Measurements from ENCODE around the gene IL2RA. TPM values are rescaled to one million over a fixed set of nuclear protein-coding genes. Genes with fewer than 3 reads are reported as not detected.

Gene IL2RA
- total RNA-seq, 4 donors from 2014 or later = 0.42 to 2.2 (median 0.60) TPM; not detected in 1

DNA sequence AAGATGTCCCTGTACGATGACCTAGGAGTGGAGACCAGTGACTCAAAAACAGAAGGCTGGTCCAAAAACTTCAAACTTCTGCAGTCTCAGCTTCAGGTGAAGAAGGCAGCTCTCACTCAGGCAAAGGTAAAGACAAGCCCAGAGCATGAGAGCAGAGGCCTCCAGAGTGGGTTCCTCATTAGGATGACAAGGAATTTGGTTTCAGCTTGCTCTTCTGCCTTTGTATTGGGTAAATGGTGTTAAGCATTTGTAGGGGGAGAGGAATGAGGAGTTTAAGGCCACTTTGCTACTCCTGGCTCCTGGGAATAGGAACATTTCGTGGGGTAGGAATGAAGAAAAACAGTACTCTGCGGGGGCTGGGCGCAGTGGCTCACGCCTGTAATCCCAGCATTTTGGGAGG is 34.9 kb upstream of the IL2RA start:
- peaks cover 0 to 46% (median 9%) of the 10 kb centered on the region in 4 donors for H3K4me1 ChIP-seq
- WGBS, 2 donors = 87% methylated on average over 5 of the region's 5 CpGs
- no peak overlapping the region for H3K4me3 ChIP-seq
- TF ChIP-seq POLR2A (IDR thresholded peaks at IDR 0.05) = no peak
- H3K27me3 ChIP-seq = no peaks in the 10 kb centered on the region
- no peak for DNase-seq (ENCODE audit: low spot score in 2 of 2)
- peaks cover 0 to 46% (median 0%) of the 10 kb centered on the region in 3 donors for H3K36me3 ChIP-seq
- no peaks in the 10 kb centered on the region for H3K9me3 ChIP-seq
- H3K27ac ChIP-seq = no peak overlapping the region

DNA sequence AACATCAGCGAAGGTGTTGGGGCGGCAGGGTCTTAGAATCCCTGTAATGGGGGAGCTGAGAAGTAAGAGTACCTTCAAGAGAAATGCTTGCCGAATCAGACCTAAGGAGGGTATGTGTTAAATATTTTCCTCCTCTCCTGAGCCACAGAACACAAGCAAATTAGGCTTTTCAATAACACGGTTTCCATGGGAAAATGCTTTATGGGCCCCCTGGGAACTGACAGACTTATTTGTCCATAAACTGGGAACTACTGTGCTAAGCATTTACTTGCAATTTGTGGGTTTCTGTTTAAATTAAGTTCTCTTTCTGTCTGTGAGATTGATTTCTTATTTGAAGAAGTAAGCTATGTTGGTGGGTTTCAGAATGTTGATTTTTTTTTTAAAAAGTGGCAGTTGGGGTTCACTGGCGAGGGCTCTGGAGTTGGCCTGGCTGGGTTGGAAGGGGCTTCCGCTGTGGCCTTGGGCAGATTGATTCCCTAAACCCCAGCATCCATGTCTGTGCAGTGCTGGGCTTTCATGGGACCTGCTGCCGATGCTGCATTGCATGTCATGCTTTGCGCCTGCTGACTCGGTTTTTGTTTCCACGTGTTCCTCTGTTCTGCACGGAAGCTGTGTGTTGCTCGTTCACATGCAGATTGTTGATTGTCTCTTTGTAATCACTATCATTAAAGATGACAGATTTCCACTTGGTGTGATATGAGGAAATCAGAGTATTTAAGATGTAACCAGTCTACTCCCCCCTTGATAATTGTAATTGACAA is 33.8 kb upstream of the IL2RA start:
- 65 to 69% methylated on average over 12 of the region's 12 CpGs for WGBS, 2 donors
- Histone ChIP-seq H3K27me3 (no peaks in the 10 kb centered on the region), H3K4me1 (peaks cover 0 to 57% (median 18%) of the 10 kb centered on the region in 4 donors)

DNA sequence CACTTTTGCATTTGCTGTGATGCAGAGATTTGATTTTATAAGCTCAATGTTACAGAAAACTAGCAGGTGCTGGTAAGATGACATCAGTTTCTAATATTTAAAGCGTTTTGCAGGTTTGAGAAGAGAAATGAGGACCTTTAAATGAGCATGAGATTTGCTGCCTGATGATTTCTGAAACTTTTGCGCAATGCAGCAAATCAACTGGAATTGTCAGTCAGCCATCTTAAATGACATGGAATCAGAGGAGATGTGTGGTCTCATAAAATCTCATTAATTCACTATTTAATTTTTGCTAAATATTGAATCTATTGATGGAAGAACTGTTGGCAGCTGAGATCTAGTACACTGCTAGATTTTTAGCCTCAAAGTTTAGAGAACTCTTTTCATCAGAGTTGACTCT is 30.6 kb upstream of the IL2RA start:
- H3K27me3 ChIP-seq = no peaks in the 10 kb centered on the region
- H3K4me1 ChIP-seq = peaks cover 0 to 75% (median 30%) of the 10 kb centered on the region in 4 donors
- DNase-seq (ENCODE audit: low spot score in 2 of 2) = no peak
- no peaks in the 10 kb centered on the region for H3K9me3 ChIP-seq
- TF ChIP-seq EP300 (IDR thresholded peaks at IDR 0.05) (no peak), POLR2A (IDR thresholded peaks at IDR 0.05) (no peak)
- TF ChIP-seq, protein P1, sequence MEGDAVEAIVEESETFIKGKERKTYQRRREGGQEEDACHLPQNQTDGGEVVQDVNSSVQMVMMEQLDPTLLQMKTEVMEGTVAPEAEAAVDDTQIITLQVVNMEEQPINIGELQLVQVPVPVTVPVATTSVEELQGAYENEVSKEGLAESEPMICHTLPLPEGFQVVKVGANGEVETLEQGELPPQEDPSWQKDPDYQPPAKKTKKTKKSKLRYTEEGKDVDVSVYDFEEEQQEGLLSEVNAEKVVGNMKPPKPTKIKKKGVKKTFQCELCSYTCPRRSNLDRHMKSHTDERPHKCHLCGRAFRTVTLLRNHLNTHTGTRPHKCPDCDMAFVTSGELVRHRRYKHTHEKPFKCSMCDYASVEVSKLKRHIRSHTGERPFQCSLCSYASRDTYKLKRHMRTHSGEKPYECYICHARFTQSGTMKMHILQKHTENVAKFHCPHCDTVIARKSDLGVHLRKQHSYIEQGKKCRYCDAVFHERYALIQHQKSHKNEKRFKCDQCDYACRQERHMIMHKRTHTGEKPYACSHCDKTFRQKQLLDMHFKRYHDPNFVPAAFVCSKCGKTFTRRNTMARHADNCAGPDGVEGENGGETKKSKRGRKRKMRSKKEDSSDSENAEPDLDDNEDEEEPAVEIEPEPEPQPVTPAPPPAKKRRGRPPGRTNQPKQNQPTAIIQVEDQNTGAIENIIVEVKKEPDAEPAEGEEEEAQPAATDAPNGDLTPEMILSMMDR (IDR thresholded peaks at IDR 0.05) = no peak
- H3K4me3 ChIP-seq = no peak overlapping the region
- H3K36me3 ChIP-seq = peaks cover 0 to 9% (median 0%) of the 10 kb centered on the region in 3 donors
- no peak overlapping the region for H3K27ac ChIP-seq
- WGBS, 2 donors = 74 to 80% methylated on average over 2 of the region's 2 CpGs

More for the DNA sequence above, 33.8 kb upstream of the IL2RA start:
- TF ChIP-seq, protein P1 (IDR thresholded peaks at IDR 0.05) = no peak
- TF ChIP-seq EP300 (IDR thresholded peaks at IDR 0.05) = no peak
- TF ChIP-seq POLR2A (IDR thresholded peaks at IDR 0.05) = no peak
- H3K9me3 ChIP-seq = no peaks in the 10 kb centered on the region
- H3K4me3 ChIP-seq = no peak overlapping the region
- DNase-seq (ENCODE audit: low spot score in 2 of 2) = no peak
- H3K27ac ChIP-seq = no peak overlapping the region
- peaks cover 0 to 35% (median 0%) of the 10 kb centered on the region in 3 donors for H3K36me3 ChIP-seq

DNA sequence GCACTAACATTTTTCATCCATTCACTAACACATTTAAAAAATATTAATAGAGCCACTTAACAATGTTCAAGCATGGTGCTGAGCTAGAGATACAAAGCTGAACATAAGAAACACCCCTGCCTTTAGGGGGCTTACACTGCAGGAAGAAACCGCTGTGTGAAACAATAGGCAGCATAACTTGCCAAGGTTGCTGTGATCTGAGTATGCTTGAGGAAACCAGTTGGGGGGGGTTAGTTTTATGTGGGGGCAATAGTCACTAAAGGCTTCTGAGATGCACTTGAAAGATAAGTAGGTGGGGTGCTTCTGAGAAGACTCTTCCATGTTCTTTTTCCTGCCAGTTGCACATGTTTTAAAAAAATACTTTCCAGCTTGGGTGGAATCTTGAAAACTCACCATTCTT is 29.5 kb upstream of the IL2RA start:
- H3K36me3 ChIP-seq = no peaks in the 10 kb centered on the region
- H3K27me3 ChIP-seq = no peaks in the 10 kb centered on the region
- TF ChIP-seq, protein P1 (IDR thresholded peaks at IDR 0.05) = no peak
- TF ChIP-seq EP300 (IDR thresholded peaks at IDR 0.05) = no peak
- no peak for TF ChIP-seq POLR2A (IDR thresholded peaks at IDR 0.05)
- no peak overlapping the region for H3K4me3 ChIP-seq
- no peak for DNase-seq (ENCODE audit: low spot score in 2 of 2)
- no peak overlapping the region for H3K27ac ChIP-seq
- 34 to 36% methylated on average over 1 of the region's 1 CpG for WGBS, 2 donors
- peaks cover 0 to 74% (median 30%) of the 10 kb centered on the region in 4 donors for H3K4me1 ChIP-seq
- H3K9me3 ChIP-seq = no peaks in the 10 kb centered on the region

DNA sequence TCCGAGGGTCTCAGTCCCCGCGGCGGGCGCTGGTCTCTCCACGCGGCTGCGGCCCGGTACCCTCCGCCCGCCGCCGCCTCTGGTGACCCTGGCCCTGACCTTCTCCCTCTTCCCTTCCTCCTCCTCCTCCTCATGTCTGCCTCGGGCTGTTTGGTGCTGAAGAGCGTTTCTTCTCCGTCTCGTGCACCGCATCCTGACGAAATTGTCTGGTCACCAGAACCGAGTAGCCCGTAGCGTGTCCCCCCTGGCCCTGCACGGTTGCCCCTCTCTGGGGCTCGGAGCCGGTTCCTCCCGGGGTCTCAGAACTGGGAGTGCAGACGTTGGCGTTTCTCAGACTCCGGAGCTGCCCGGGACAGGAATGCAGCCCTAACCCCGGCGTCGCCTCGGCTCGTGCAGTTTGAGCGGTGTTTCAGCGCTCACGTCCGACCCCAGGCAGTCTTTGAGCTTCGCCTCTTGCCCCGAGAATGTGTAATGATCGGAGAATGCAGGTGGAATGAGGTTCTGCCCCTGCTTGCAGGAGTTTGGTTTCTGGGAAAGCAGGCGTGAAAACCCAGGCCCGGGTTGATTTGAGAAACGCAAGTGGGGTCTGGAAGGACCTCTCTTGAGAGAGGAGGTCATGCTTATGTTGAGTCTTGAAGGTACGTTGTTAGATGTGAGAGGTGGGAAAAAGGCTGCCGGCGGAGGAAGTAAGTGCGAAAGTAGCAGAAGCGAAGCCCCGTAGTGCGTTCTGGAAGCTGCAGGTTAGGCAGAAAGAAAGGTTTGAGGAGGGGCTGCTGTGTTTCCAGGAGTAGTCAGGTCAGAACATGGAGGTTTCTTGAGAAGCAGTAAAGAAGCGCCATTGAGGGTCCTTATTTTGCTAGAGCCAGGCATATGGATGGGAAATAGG is 27.4 kb upstream of the IL2RA start:
- TF ChIP-seq, protein P1 (IDR thresholded peaks at IDR 0.05) = no peak
- no peak for TF ChIP-seq EP300 (IDR thresholded peaks at IDR 0.05)
- TF ChIP-seq POLR2A (IDR thresholded peaks at IDR 0.05) = no peak
- Histone ChIP-seq H3K36me3 (no peaks in the 10 kb centered on the region), H3K9me3 (no peaks in the 10 kb centered on the region), H3K4me1 (peaks cover 0 to 59% (median 26%) of the 10 kb centered on the region in 4 donors), H3K27me3 (no peaks in the 10 kb centered on the region), H3K27ac (peak overlapping the region; percentile 71 to 93 (median 82)), H3K4me3 (peak overlapping the region; percentile 77 to 99 (median 86))
- WGBS, 2 donors = 1 to 3% methylated on average over 22 to 53 of the region's 53 CpGs
- DNase-seq (ENCODE audit: low spot score in 2 of 2) = no peak
